IMR-90 (cell line): ENCODE data around the gene USP17L26.
"Not testable (repeated sequence)": the region's sequence is repeated elsewhere in the genome, so short reads cannot be mapped to it uniquely, and the experiment has no call there.

ENCODE experiments used
- TF ChIP-seq, protein P1 (sequence below): fragments of 150-350 bp; IDR thresholded peaks from 2 replicates; pipeline ENCODE4 v1.6.1; 2016; ENCODE audit warnings: low read depth, mild to moderate bottlenecking, low read length, moderate library complexity, borderline replicate concordance
- TF ChIP-seq, protein P2 (sequence below): conservative IDR thresholded peaks from 2 replicates; pipeline ENCODE4 v1.5.1; 2012; ENCODE audit warnings: mild to moderate bottlenecking, low read depth, low read length, improper control_type of control experiment

DNA sequence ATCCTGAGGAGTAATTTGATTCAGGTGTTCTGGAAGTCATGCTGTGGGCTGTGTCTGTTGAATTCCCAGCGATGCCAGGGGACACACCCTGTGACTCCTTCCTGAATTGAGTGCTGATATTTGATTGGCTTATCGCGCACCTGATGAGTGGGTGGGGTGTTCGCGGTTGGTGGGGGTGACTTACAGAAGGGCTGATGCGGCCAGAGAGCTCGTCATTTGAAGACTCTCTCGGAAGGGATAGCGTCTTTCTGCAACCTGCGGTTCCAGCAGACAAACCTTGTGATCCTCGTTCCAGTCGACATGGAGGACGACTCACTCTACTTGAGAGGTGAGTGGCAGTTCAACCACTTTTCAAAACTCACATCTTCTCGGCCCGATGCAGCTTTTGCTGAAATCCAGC lies 18.9 kb downstream of the USP17L26 start, which contains the start of gene USP17L29:
- TF ChIP-seq, protein P1, sequence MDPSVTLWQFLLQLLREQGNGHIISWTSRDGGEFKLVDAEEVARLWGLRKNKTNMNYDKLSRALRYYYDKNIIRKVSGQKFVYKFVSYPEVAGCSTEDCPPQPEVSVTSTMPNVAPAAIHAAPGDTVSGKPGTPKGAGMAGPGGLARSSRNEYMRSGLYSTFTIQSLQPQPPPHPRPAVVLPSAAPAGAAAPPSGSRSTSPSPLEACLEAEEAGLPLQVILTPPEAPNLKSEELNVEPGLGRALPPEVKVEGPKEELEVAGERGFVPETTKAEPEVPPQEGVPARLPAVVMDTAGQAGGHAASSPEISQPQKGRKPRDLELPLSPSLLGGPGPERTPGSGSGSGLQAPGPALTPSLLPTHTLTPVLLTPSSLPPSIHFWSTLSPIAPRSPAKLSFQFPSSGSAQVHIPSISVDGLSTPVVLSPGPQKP = not testable (repeated sequence)
- TF ChIP-seq, protein P2, sequence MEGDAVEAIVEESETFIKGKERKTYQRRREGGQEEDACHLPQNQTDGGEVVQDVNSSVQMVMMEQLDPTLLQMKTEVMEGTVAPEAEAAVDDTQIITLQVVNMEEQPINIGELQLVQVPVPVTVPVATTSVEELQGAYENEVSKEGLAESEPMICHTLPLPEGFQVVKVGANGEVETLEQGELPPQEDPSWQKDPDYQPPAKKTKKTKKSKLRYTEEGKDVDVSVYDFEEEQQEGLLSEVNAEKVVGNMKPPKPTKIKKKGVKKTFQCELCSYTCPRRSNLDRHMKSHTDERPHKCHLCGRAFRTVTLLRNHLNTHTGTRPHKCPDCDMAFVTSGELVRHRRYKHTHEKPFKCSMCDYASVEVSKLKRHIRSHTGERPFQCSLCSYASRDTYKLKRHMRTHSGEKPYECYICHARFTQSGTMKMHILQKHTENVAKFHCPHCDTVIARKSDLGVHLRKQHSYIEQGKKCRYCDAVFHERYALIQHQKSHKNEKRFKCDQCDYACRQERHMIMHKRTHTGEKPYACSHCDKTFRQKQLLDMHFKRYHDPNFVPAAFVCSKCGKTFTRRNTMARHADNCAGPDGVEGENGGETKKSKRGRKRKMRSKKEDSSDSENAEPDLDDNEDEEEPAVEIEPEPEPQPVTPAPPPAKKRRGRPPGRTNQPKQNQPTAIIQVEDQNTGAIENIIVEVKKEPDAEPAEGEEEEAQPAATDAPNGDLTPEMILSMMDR = not testable (repeated sequence)
